ENCODE results near the gene LRRN3.

GRCh38 chr7:111138586-111138985 lies 47.7 kb downstream of the LRRN3 start:
- TF ChIP-seq CTCF (conservative IDR thresholded peaks at IDR 0.05; ENCODE audit: low read depth, low read length) = no peak
- TF ChIP-seq EZH2phosphoT487 (IDR thresholded peaks at IDR 0.05; ENCODE audit: borderline replicate concordance, low read length) = no peak

All from PC-3 (cell line).